Measurements from ENCODE around the gene FAM120B.

- TF ChIP-seq CTCF (IDR thresholded peaks at IDR 0.05) (no peak), EZH2 (IDR thresholded peaks at IDR 0.05) (no peak), EZH2phosphoT487 (IDR thresholded peaks at IDR 0.05) (no peak)
Measured at GRCh38 chr6:170454512-170455285, 148.1 kb downstream of the FAM120B start.
